ENCODE results near the gene AMPD3.

The AMPD3 gene

DNA sequence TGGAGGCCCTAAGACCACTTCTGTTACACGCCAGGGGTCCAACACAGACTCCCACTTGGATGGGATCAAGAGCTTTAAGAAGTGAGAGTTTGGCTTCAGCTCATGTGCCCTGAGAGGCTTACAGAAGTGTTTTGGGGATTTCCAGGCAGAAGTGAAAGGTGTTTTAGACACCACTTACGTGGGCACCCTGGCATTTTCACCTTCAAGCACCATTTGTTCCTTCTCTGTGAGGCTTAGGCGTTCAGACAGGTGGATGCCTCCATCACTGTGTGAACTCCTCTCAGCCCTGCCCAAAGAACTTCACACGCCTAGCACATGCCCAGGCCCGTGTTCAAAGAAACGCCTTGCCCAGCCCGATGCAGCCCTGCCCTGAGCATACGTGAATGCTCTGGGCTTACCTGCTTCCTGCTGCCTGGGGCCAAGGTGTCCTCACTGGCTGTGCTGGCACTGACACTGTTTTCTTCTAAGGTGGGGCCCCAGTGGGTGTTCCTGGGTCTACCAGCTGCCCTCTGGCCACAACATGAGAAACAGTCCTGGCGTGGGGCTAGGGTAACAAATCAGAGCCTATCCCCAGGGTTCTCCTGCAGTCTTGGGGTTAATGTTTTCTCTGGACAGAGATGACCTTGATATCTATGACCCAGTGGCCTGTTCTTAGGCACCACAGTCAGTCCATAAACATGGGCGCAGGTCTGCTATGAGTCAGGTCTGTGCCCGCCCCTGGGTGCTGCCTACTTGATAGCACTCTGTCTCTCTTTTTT, 34.0 kb downstream of the AMPD3 start:
- no peak overlapping the region for H3K27ac ChIP-seq (ENCODE audit: low read depth, low read length, severe bottlenecking)
- H3K36me3 ChIP-seq (ENCODE audit: control insufficient read depth, insufficient read depth, low read length) = no peaks in the 10 kb centered on the region
- 94 to 99% methylated on average over 9 to 10 of the region's 11 CpGs for whole genome bisulfite sequencing, 2 experiments (ENCODE audit: insufficient coverage in 2 of 2)
- H3K4me1 ChIP-seq (ENCODE audit: control insufficient read depth, insufficient read depth, low read length, poor library complexity, severe bottlenecking) = peaks cover 12% of the 10 kb centered on the region
- no peaks in the 10 kb centered on the region for H3K9me3 ChIP-seq (ENCODE audit: control insufficient read depth, low read length)
- H3K4me3 ChIP-seq (ENCODE audit: extremely low read depth, insufficient read depth, low read length, poor library complexity, severe bottlenecking) = no peak overlapping the region

DNA sequence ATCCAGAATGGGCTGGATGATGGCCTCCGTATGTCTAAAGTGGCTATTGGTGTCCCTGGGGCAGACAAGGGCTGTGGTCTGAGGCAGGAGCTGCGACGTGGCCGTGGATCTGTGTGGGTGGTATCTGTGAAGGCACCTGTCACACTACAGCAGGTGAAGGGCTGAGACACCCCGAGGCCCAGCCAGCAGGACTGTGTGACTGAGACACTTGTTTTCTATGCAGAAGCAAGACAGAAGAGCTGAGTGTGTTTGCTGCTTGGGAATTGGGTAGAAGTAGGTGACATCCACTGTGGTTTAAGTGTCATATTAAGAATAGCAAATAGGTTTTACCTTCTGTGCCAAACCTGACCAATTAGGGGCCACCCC, 35.0 kb downstream of the AMPD3 start:
- Histone ChIP-seq H3K36me3 (ENCODE audit: control insufficient read depth, insufficient read depth, low read length) (no peaks in the 10 kb centered on the region), H3K4me3 (ENCODE audit: extremely low read depth, insufficient read depth, low read length, poor library complexity, severe bottlenecking) (no peak overlapping the region), H3K9me3 (ENCODE audit: control insufficient read depth, low read length) (no peaks in the 10 kb centered on the region), H3K4me1 (ENCODE audit: control insufficient read depth, insufficient read depth, low read length, poor library complexity, severe bottlenecking) (peaks cover 12% of the 10 kb centered on the region), H3K27ac (ENCODE audit: low read depth, low read length, severe bottlenecking) (peak overlapping the region; percentile 81)
- WGBS, 2 experiments (ENCODE audit: insufficient coverage in 2 of 2) = 86 to 100% methylated on average over 2 to 5 of the region's 5 CpGs

DNA sequence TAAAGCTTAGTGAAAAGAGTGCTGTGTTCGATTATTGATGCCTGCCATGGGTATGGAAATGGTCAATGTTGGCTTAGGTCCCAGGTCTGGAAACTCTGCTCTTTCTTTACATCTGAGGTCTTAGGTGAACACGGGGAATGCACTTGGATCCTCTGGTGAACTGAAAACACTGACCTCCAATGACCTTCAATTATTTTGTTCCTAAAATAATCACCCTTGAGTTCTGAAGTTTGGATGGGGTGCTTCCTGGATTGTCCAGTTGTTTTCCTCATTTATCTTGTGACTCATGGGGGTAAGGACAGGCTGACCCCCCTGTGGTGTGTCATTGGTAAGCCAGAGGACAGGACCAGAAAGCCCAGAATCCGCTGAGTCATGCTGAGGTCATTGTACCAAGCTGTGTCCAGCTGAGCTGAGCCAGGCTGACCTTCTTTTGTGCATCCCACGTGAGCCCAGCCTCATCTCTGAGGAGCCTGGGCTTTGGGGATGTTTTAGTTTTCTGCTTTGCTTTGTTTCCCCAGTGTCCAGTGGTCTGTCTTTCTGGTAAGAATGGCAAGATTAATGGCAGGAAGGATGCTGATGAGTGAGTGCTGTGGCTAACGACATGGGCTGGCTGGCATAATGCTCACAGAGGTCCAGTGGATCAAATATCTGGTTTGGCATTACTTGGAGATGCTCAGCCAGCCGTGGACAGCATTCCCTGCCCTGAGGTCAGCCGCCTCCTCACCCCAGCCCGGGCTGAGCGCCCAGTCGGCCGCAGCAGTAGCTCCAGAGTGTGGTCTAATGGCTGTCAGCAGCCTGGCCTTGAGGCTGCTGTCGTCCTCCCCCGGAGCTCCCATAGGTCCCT, 35.6 kb downstream of the AMPD3 start:
- H3K36me3 ChIP-seq (ENCODE audit: control insufficient read depth, insufficient read depth, low read length) = no peaks in the 10 kb centered on the region
- WGBS, 2 experiments (ENCODE audit: insufficient coverage in 2 of 2) = 77 to 88% methylated on average over 11 of the region's 13 CpGs
- H3K4me1 ChIP-seq (ENCODE audit: control insufficient read depth, insufficient read depth, low read length, poor library complexity, severe bottlenecking) = peaks cover 12% of the 10 kb centered on the region
- H3K27ac ChIP-seq (ENCODE audit: low read depth, low read length, severe bottlenecking) = peak overlapping the region; percentile 81
- no peaks in the 10 kb centered on the region for H3K9me3 ChIP-seq (ENCODE audit: control insufficient read depth, low read length)
- H3K4me3 ChIP-seq (ENCODE audit: extremely low read depth, insufficient read depth, low read length, poor library complexity, severe bottlenecking) = no peak overlapping the region

DNA sequence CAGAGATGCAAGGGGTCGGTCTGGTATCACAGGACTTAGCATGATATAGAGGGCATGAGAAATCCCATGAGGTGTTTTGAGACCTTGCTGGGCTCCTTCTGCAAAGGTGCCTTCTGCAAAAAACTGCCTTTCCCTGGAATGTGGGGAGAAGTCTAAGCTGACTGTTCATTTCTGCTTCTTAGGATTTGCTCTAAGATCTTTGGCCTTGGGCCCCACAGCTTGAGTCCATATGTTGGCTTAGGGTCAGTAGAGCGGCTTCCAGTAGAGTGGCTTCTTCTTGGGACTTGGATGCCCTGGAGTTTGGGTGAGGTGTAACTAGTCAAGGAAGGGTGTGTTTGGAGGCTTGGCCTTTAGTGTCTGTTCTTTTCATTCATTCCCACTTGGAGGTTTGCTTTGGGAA, 37.0 kb downstream of the AMPD3 start:
- H3K36me3 ChIP-seq (ENCODE audit: control insufficient read depth, insufficient read depth, low read length) = no peaks in the 10 kb centered on the region
- peaks cover 12% of the 10 kb centered on the region for H3K4me1 ChIP-seq (ENCODE audit: control insufficient read depth, insufficient read depth, low read length, poor library complexity, severe bottlenecking)
- WGBS, 2 experiments (ENCODE audit: insufficient coverage in 2 of 2) = 100% methylated on average over 2 of the region's 2 CpGs
- H3K4me3 ChIP-seq (ENCODE audit: extremely low read depth, insufficient read depth, low read length, poor library complexity, severe bottlenecking) = no peak overlapping the region
- H3K9me3 ChIP-seq (ENCODE audit: control insufficient read depth, low read length) = no peaks in the 10 kb centered on the region
- H3K27ac ChIP-seq (ENCODE audit: low read depth, low read length, severe bottlenecking) = no peak overlapping the region

DNA sequence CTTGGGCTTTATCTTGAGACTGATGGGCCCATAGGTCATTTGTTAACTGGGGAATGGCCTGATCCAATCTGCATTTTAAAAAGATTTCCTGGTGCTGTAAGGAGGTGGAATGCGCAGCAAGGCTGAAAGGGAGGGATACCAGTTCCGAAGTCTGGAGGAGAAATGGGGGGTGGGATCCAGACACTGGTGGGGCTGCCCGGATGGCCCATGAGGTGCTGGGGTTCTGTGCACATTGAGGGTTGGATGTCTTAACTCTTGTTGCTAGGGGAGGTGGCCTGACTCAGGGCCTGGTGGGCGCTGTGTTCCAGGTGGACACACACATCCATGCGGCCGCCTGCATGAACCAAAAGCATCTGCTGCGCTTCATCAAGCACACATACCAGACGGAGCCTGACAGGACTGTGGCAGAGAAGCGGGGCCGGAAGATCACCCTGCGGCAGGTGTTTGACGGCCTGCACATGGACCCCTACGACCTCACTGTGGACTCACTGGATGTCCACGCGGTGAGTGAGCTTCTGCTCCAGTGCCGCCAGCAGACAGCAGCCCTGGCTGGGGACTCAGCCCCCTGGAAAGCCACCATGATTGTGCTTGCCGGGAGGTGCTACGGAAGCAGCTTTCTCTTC, 38.1 kb downstream of the AMPD3 start:
- WGBS, 2 experiments (ENCODE audit: insufficient coverage in 2 of 2) = 94 to 97% methylated on average over 18 of the region's 18 CpGs
- H3K4me1 ChIP-seq (ENCODE audit: control insufficient read depth, insufficient read depth, low read length, poor library complexity, severe bottlenecking) = peaks cover 8% of the 10 kb centered on the region
- H3K36me3 ChIP-seq (ENCODE audit: control insufficient read depth, insufficient read depth, low read length) = no peaks in the 10 kb centered on the region
- H3K9me3 ChIP-seq (ENCODE audit: control insufficient read depth, low read length) = no peaks in the 10 kb centered on the region
- no peak overlapping the region for H3K27ac ChIP-seq (ENCODE audit: low read depth, low read length, severe bottlenecking)
- no peak overlapping the region for H3K4me3 ChIP-seq (ENCODE audit: extremely low read depth, insufficient read depth, low read length, poor library complexity, severe bottlenecking)

DNA sequence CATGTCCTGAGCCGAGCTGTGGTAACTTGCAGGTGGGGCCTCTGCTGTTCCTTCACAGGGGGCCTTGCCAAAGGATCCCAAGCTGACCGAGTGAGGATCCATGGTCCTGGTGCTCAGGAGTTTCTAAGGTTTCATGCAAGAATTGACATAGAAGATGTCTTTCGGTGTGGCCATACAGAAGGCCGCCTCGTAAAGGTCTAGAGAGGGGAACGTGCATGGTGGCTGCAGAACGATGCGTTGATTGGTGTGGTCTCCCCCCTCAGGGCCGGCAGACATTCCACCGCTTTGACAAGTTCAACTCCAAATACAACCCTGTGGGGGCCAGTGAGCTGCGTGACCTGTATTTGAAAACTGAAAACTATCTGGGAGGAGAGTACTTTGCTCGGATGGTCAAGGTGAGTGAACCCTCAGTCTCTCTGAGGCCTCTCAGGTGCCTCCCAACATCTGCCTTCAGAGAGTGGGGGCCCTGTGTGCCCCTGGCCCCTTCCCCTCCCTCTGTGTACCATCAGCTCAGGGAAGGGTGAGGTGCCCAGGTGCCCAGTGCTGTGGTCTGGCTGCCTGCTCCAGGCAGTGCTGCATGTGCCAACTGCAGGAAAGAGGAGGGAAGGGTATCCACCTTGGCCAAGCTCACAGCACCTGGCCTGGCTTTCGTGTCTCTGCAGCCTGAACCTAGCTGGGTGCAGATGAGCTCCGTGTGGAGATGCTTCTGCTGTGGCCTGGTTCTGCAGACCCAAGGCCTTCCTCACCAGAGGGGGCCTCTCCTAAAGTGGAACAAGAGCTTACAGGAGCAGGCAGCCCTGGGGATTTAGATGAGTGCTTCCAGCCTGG, 39.8 kb downstream of the AMPD3 start:
- WGBS, 2 experiments (ENCODE audit: insufficient coverage in 2 of 2) = 96 to 97% methylated on average over 8 to 12 of the region's 14 CpGs
- Histone ChIP-seq H3K36me3 (ENCODE audit: control insufficient read depth, insufficient read depth, low read length) (peaks cover 2% of the 10 kb centered on the region), H3K27ac (ENCODE audit: low read depth, low read length, severe bottlenecking) (no peak overlapping the region), H3K9me3 (ENCODE audit: control insufficient read depth, low read length) (no peaks in the 10 kb centered on the region), H3K4me1 (ENCODE audit: control insufficient read depth, insufficient read depth, low read length, poor library complexity, severe bottlenecking) (peaks cover 8% of the 10 kb centered on the region), H3K4me3 (ENCODE audit: extremely low read depth, insufficient read depth, low read length, poor library complexity, severe bottlenecking) (no peak overlapping the region)

DNA sequence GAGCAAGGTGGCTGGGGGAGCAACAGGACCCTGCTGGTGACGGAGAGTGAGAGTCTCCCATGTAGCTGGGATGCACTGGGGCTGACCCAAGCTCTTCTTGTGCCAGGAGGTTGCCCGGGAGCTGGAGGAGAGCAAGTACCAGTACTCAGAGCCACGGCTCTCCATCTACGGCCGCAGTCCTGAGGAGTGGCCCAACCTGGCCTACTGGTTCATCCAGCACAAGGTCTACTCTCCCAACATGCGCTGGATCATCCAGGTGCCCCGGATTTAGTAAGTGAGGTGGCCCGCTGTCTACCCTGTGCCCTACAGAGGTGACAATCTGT, 40.4 kb downstream of the AMPD3 start:
- peaks cover 8% of the 10 kb centered on the region for H3K4me1 ChIP-seq (ENCODE audit: control insufficient read depth, insufficient read depth, low read length, poor library complexity, severe bottlenecking)
- H3K36me3 ChIP-seq (ENCODE audit: control insufficient read depth, insufficient read depth, low read length) = peaks cover 7% of the 10 kb centered on the region
- WGBS, 2 experiments (ENCODE audit: insufficient coverage in 2 of 2) = 86 to 97% methylated on average over 5 to 8 of the region's 8 CpGs
- no peaks in the 10 kb centered on the region for H3K9me3 ChIP-seq (ENCODE audit: control insufficient read depth, low read length)
- no peak overlapping the region for H3K4me3 ChIP-seq (ENCODE audit: extremely low read depth, insufficient read depth, low read length, poor library complexity, severe bottlenecking)
- H3K27ac ChIP-seq (ENCODE audit: low read depth, low read length, severe bottlenecking) = no peak overlapping the region

DNA sequence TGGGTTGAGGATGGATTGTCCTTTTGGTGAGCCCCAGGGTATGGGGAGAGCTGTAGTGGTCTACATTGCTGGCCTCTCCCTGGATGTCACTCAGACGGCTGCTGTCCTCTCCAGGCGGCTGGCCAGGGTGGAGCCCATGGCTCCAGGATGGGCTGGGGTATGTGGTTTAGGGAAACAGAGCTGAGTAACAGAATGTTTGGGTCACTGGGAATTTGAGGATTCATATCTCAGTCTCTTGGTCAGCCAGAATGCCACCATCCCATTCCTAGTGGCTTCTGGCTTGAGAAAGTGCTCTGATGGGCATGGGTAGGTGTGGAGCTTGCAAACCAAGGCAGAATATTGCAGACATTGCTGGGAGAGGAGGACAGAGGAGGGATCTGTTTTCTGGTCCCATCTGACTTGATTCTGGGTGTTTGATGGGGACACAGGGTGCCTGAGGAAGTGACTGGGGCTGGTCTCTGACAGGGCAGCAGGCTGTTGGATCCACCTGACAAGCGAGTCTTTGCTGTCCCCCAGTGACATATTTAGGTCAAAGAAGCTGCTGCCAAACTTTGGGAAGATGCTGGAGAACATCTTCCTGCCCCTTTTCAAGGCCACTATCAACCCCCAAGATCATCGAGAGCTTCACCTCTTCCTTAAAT, 41.4 kb downstream of the AMPD3 start:
- peaks cover under 1% of the 10 kb centered on the region for H3K4me1 ChIP-seq (ENCODE audit: control insufficient read depth, insufficient read depth, low read length, poor library complexity, severe bottlenecking)
- H3K4me3 ChIP-seq (ENCODE audit: extremely low read depth, insufficient read depth, low read length, poor library complexity, severe bottlenecking) = no peak overlapping the region
- H3K9me3 ChIP-seq (ENCODE audit: control insufficient read depth, low read length) = no peaks in the 10 kb centered on the region
- no peak overlapping the region for H3K27ac ChIP-seq (ENCODE audit: low read depth, low read length, severe bottlenecking)
- peaks cover 9% of the 10 kb centered on the region for H3K36me3 ChIP-seq (ENCODE audit: control insufficient read depth, insufficient read depth, low read length)
- WGBS, 2 experiments (ENCODE audit: insufficient coverage in 2 of 2) = 96 to 100% methylated on average over 3 of the region's 4 CpGs

DNA sequence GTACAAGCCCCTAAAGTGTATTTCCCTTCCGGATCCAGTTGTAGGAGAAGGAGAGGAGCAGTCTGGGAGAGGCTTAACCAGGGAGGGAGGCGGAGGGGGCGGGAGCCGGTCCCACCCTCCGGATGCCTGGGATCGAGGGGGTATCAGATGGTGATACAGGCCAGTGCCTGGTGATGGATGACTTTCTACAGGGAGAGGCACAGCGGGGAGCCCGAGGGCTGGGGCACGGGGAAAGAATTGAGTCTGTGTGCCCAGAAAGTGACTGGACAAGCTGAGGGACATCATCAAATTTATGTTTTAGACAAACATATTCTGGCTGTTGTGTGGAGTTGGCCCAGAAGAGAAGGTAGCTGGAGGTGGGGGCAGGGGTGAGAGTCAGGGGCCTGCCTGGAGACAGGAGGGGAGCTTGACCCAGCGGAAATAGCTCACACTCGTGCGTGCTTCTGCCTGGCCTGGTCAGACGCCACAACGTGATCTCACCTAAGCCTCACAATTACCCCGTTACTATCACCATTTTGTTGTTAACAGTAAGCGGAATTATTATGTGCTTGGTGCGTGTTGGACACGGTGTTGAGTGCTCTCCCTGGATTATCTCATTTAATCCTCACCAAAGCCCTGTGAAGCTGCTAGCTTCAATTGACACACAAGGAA, 42.4 kb downstream of the AMPD3 start:
- H3K4me3 ChIP-seq (ENCODE audit: extremely low read depth, insufficient read depth, low read length, poor library complexity, severe bottlenecking) = no peak overlapping the region
- H3K36me3 ChIP-seq (ENCODE audit: control insufficient read depth, insufficient read depth, low read length) = peaks cover 13% of the 10 kb centered on the region
- 92 to 93% methylated on average over 12 to 13 of the region's 18 CpGs for WGBS, 2 experiments (ENCODE audit: insufficient coverage in 2 of 2)
- H3K9me3 ChIP-seq (ENCODE audit: control insufficient read depth, low read length) = no peaks in the 10 kb centered on the region
- no peaks in the 10 kb centered on the region for H3K4me1 ChIP-seq (ENCODE audit: control insufficient read depth, insufficient read depth, low read length, poor library complexity, severe bottlenecking)
- H3K27ac ChIP-seq (ENCODE audit: low read depth, low read length, severe bottlenecking) = no peak overlapping the region

DNA sequence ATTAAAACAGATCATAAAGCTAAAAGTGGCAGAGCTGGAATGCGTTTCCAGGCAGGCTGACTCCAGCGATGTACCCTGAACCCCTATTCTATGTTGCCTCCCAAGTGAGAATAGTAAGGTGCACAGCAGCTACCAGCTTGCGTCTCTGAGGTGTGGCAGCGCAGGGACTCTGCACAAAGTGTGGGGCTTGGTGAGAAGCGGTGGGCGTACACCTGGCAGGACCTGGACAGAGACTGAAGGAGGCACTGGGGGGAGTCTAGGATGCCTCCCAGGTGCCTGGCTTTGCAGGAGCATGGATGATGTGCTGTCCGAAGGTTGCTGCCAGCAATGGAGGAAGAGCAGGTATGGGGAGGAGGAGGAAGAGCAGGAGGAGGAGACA, 42.9 kb downstream of the AMPD3 start:
- H3K4me3 ChIP-seq (ENCODE audit: extremely low read depth, insufficient read depth, low read length, poor library complexity, severe bottlenecking) = no peak overlapping the region
- no peaks in the 10 kb centered on the region for H3K4me1 ChIP-seq (ENCODE audit: control insufficient read depth, insufficient read depth, low read length, poor library complexity, severe bottlenecking)
- 93 to 99% methylated on average over 7 of the region's 7 CpGs for WGBS, 2 experiments (ENCODE audit: insufficient coverage in 2 of 2)
- H3K9me3 ChIP-seq (ENCODE audit: control insufficient read depth, low read length) = no peaks in the 10 kb centered on the region
- peaks cover 13% of the 10 kb centered on the region for H3K36me3 ChIP-seq (ENCODE audit: control insufficient read depth, insufficient read depth, low read length)
- no peak overlapping the region for H3K27ac ChIP-seq (ENCODE audit: low read depth, low read length, severe bottlenecking)

Measured in mesodermal cell (in vitro differentiated cells).